ENCODE data around the gene GRIA3. TPM values are rescaled to one million over a fixed set of nuclear protein-coding genes. Genes with fewer than 3 reads are reported as not detected.

Gene GRIA3
- total and polyA plus RNA-seq, 4 donors: 0.05 to 2.0 (median 0.37) TPM

- H3K27me3 ChIP-seq (ENCODE audit: control insufficient read depth in 3 of 3, insufficient read depth in 3 of 3, low read length in 2 of 3): no peaks in the 10 kb centered on the region
- DNase-seq (no peak), ATAC-seq (ENCODE audit: insufficient read depth, low FRiP score) (no peak)
- H3K9me3 ChIP-seq (ENCODE audit: control insufficient read depth in 4 of 4, insufficient read depth in 3 of 4, low read length in 3 of 4): peaks cover 0 to 2% (median 0%) of the 10 kb centered on the region in 4 donors
- 77 to 98% methylated on average over 3 of the region's 3 CpGs for WGBS, 2 donors
- no peaks in the 10 kb centered on the region for H3K36me3 ChIP-seq (ENCODE audit: control insufficient read depth in 4 of 4, insufficient read depth in 4 of 4, low read length in 4 of 4)
- H3K4me1 ChIP-seq (ENCODE audit: control insufficient read depth in 5 of 5, insufficient read depth in 5 of 5, low read length in 5 of 5): no peaks in the 10 kb centered on the region
- TF ChIP-seq CTCF (IDR thresholded peaks at IDR 0.05; ENCODE audit: control extremely low read depth, extremely low read depth): no peak
- no peak overlapping the region for H3K9ac ChIP-seq (ENCODE audit: insufficient read depth in 1 of 2, low read length in 2 of 2)
- H3K4me3 ChIP-seq: no peak overlapping the region
- no peak overlapping the region for H3K27ac ChIP-seq (ENCODE audit: low read depth in 1 of 2, low read length in 1 of 2)
Observed at GRCh38 chrX:123405231-123405630, 221.2 kb downstream of the GRIA3 start.

GRCh38 chrX:123408821-123409737 lies 225.0 kb downstream of the GRIA3 start:
- H3K4me3 ChIP-seq: no peak overlapping the region
- ATAC-seq (ENCODE audit: insufficient read depth, low FRiP score): no peak
- TF ChIP-seq CTCF (IDR thresholded peaks at IDR 0.05; ENCODE audit: control extremely low read depth, extremely low read depth): no peak
- H3K27ac ChIP-seq (ENCODE audit: low read depth in 1 of 2, low read length in 1 of 2): no peak overlapping the region
- WGBS, 2 donors: 82 to 88% methylated on average over 1 of the region's 1 CpG
- no peaks in the 10 kb centered on the region for H3K36me3 ChIP-seq (ENCODE audit: control insufficient read depth in 4 of 4, insufficient read depth in 4 of 4, low read length in 4 of 4)
- no peaks in the 10 kb centered on the region for H3K27me3 ChIP-seq (ENCODE audit: control insufficient read depth in 3 of 3, insufficient read depth in 3 of 3, low read length in 2 of 3)
- H3K9ac ChIP-seq (ENCODE audit: insufficient read depth in 1 of 2, low read length in 2 of 2): no peak overlapping the region
- H3K9me3 ChIP-seq (ENCODE audit: control insufficient read depth in 4 of 4, insufficient read depth in 3 of 4, low read length in 3 of 4): peaks cover 0 to 2% (median 0%) of the 10 kb centered on the region in 4 donors
- H3K4me1 ChIP-seq (ENCODE audit: control insufficient read depth in 5 of 5, insufficient read depth in 5 of 5, low read length in 5 of 5): no peaks in the 10 kb centered on the region
- DNase-seq: no peak

GRCh38 chrX:123422875-123423274 lies 238.8 kb downstream of the GRIA3 start:
- Histone ChIP-seq H3K9me3 (ENCODE audit: control insufficient read depth in 4 of 4, insufficient read depth in 3 of 4, low read length in 3 of 4) (no peaks in the 10 kb centered on the region), H3K9ac (ENCODE audit: insufficient read depth in 1 of 2, low read length in 2 of 2) (no peak overlapping the region), H3K27me3 (ENCODE audit: control insufficient read depth in 3 of 3, insufficient read depth in 3 of 3, low read length in 2 of 3) (peaks cover 0 to 4% (median 0%) of the 10 kb centered on the region in 3 donors), H3K4me3 (no peak overlapping the region), H3K27ac (ENCODE audit: low read depth in 1 of 2, low read length in 1 of 2) (no peak overlapping the region), H3K36me3 (ENCODE audit: control insufficient read depth in 4 of 4, insufficient read depth in 4 of 4, low read length in 4 of 4) (no peaks in the 10 kb centered on the region), H3K4me1 (ENCODE audit: control insufficient read depth in 5 of 5, insufficient read depth in 5 of 5, low read length in 5 of 5) (peaks cover 0 to 3% (median 0%) of the 10 kb centered on the region in 5 donors)
- WGBS, 2 donors: 19 to 50% methylated on average over 1 of the region's 1 CpG
- ATAC-seq (ENCODE audit: insufficient read depth, low FRiP score) (no peak), DNase-seq (peak; percentile 20 to 62 (median 42))
- no peak for TF ChIP-seq CTCF (IDR thresholded peaks at IDR 0.05; ENCODE audit: control extremely low read depth, extremely low read depth)
